DND-41 (cell line): ENCODE results near the gene NCLN.

ENCODE experiments used
- ATAC-seq: fragments of 200-7000 bp; cut with Tn5 transposase; 3 replicates; pipeline ENCODE4 v1.9.1; 2021; ENCODE audit warnings: low read depth; ENCODE audit not compliant: insufficient read depth
- DNase-seq: peaks from one replicate; pipeline ENCODE4 v3.0.0-alpha.2; 2020
- H2AFZ ChIP-seq: 2 replicates; pipeline ENCODE4 v1.6.0; 2012; ENCODE audit warnings: low read depth, low read length
- H3K27ac ChIP-seq: 2 replicates; pipeline ENCODE4 v1.5.1; 2012; ENCODE audit warnings: low read length, inconsistent platforms
- H3K27me3 ChIP-seq: fragments of 200-600 bp; sonication (generic); 2 replicates; pipeline ENCODE4 v1.6.0; 2012; ENCODE audit warnings: low read length, mild to moderate bottlenecking, inconsistent platforms; ENCODE audit not compliant: insufficient read depth, poor library complexity
- H3K36me3 ChIP-seq: 2 replicates; pipeline ENCODE4 v1.5.1; 2012; ENCODE audit warnings: low read length, inconsistent platforms; ENCODE audit not compliant: insufficient read depth
- H3K4me1 ChIP-seq: 2 replicates; pipeline ENCODE4 v1.5.1; 2012; ENCODE audit warnings: mild to moderate bottlenecking, low read length; ENCODE audit not compliant: insufficient read depth
- H3K4me2 ChIP-seq: 2 replicates; pipeline ENCODE4 v1.6.0; 2012; ENCODE audit warnings: mild to moderate bottlenecking, moderate library complexity, low read length, inconsistent platforms; ENCODE audit not compliant: insufficient read depth
- H3K4me3 ChIP-seq, 2 experiments: fragments of 200-600 bp in 1 of 2; shearing (Covaris generic) in 1 of 2; 2 replicates each; pipeline ENCODE4 v1.5.1; 2012 to 2016; ENCODE audit warnings: inconsistent platforms in 2 of 2, low read length in 2 of 2, mild to moderate bottlenecking in 2 of 2, low read depth in 1 of 2, moderate library complexity in 1 of 2
- H3K79me2 ChIP-seq: 2 replicates; pipeline ENCODE4 v1.6.0; 2012; ENCODE audit warnings: low read length, inconsistent platforms; ENCODE audit not compliant: insufficient read depth
- H3K9ac ChIP-seq: 2 replicates; pipeline ENCODE4 v1.6.0; 2012; ENCODE audit warnings: low read depth, mild to moderate bottlenecking, inconsistent platforms, low read length, moderate library complexity
- H3K9me3 ChIP-seq: 2 replicates; pipeline ENCODE4 v1.5.1; 2012; ENCODE audit warnings: low read length, moderate library complexity, mild to moderate bottlenecking, inconsistent platforms; ENCODE audit not compliant: insufficient read depth, severe bottlenecking
- H4K20me1 ChIP-seq: 2 replicates; pipeline ENCODE4 v1.6.0; 2012; ENCODE audit warnings: low read length; ENCODE audit not compliant: insufficient read depth
- EZH2 ChIP-seq: IDR thresholded peaks from 3 replicates; pipeline ENCODE4 v1.6.1; 2012; ENCODE audit warnings: borderline replicate concordance, low read depth, mild to moderate bottlenecking, moderate library complexity, low read length, inconsistent platforms; ENCODE audit not compliant: severe bottlenecking
- TF ChIP-seq, protein P1 (sequence below): IDR thresholded peaks from 2 replicates; pipeline ENCODE4 v1.5.1; 2012; ENCODE audit warnings: borderline replicate concordance, low read length, moderate library complexity, mild to moderate bottlenecking; ENCODE audit not compliant: poor library complexity, severe bottlenecking; ENCODE audit errors: extremely low read depth

NCLN gene

GRCh38 chr19:3187662-3188511, 2.2 kb downstream of the NCLN start:
- Histone ChIP-seq H3K27me3 (no peaks in the 10 kb centered on the region), H3K79me2 (peaks cover 91% of the 10 kb centered on the region), H2AFZ (no peak overlapping the region), H4K20me1 (peaks cover 84% of the 10 kb centered on the region), H3K27ac (peak overlapping the region; percentile 70), H3K4me3 (peak overlapping the region in 1 of 2 experiments; percentile 93; a peak in 2 of 4 replicates), H3K4me1 (peaks cover 59% of the 10 kb centered on the region), H3K9ac (peak overlapping the region; percentile 92), H3K36me3 (peaks cover 64% of the 10 kb centered on the region), H3K4me2 (peak overlapping the region; percentile 96), H3K9me3 (no peaks in the 10 kb centered on the region)
- ATAC-seq, result no peak
- TF ChIP-seq, protein P1, sequence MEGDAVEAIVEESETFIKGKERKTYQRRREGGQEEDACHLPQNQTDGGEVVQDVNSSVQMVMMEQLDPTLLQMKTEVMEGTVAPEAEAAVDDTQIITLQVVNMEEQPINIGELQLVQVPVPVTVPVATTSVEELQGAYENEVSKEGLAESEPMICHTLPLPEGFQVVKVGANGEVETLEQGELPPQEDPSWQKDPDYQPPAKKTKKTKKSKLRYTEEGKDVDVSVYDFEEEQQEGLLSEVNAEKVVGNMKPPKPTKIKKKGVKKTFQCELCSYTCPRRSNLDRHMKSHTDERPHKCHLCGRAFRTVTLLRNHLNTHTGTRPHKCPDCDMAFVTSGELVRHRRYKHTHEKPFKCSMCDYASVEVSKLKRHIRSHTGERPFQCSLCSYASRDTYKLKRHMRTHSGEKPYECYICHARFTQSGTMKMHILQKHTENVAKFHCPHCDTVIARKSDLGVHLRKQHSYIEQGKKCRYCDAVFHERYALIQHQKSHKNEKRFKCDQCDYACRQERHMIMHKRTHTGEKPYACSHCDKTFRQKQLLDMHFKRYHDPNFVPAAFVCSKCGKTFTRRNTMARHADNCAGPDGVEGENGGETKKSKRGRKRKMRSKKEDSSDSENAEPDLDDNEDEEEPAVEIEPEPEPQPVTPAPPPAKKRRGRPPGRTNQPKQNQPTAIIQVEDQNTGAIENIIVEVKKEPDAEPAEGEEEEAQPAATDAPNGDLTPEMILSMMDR, result no peak
- no peak for TF ChIP-seq EZH2
- DNase-seq, result no peak

DNA sequence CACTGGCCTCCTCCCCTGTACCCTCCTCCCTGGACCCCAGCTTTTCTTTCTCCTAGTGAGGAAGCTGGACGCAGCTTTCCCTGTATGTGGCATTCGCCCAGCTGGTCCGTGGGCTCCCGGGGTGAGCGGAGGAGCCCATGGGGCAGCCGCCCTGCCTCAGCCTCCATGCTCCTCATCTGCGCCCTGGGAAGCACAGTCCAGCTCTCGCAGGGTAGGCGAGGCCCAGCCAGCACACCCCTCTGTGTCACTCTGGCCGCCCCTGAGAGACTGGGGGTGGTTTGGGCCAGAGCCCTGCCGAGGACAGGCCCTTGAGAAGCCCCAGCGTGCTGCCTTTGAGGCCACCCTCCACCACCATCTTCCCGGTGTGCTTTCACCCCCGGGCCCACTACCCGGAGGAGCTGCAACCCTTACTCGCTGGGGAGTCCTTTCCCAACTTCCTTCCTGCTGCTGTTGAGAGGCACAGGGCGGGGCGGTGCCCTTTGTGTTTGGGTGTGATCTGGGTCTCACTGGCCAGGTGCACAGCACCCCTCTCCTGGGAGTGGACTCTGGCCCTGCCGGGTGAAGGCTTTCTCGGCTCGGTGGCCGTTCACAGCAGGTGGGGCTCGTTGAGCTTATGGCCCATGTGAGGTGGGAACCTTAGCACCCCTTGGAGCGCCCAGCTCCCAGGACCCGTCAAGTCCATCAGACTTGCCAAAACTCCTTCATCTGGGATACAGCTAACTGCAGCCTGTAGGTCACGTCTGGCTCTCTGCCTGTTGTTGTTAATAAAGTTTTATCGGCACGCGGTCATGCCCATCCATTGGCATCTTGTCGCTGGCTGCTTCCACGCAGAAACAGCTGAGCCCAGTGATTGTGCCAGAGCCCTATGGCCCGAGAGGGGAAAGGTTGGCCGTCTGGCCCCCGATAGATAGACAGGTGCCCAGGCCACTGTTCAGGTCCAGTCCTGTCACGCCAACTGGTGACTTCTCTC, 3.2 kb downstream of the NCLN start:
- peaks cover 51% of the 10 kb centered on the region for H3K4me1 ChIP-seq
- peaks cover 69% of the 10 kb centered on the region for H3K36me3 ChIP-seq
- ATAC-seq (no peak), DNase-seq (no peak)
- peak overlapping the region; percentile 92; the same call in 1 of the 2 replicates for H3K9ac ChIP-seq
- TF ChIP-seq EZH2, result no peak
- TF ChIP-seq, protein P1, result no peak
- H4K20me1 ChIP-seq, result peaks cover 87% of the 10 kb centered on the region
- H3K79me2 ChIP-seq, result peaks cover 90% of the 10 kb centered on the region
- no peak overlapping the region for H2AFZ ChIP-seq
- no peaks in the 10 kb centered on the region for H3K9me3 ChIP-seq
- H3K4me2 ChIP-seq, result peak overlapping the region; percentile 96
- H3K27ac ChIP-seq, result no peak overlapping the region
- H3K4me3 ChIP-seq, result no peak overlapping the region
- no peaks in the 10 kb centered on the region for H3K27me3 ChIP-seq

DNA sequence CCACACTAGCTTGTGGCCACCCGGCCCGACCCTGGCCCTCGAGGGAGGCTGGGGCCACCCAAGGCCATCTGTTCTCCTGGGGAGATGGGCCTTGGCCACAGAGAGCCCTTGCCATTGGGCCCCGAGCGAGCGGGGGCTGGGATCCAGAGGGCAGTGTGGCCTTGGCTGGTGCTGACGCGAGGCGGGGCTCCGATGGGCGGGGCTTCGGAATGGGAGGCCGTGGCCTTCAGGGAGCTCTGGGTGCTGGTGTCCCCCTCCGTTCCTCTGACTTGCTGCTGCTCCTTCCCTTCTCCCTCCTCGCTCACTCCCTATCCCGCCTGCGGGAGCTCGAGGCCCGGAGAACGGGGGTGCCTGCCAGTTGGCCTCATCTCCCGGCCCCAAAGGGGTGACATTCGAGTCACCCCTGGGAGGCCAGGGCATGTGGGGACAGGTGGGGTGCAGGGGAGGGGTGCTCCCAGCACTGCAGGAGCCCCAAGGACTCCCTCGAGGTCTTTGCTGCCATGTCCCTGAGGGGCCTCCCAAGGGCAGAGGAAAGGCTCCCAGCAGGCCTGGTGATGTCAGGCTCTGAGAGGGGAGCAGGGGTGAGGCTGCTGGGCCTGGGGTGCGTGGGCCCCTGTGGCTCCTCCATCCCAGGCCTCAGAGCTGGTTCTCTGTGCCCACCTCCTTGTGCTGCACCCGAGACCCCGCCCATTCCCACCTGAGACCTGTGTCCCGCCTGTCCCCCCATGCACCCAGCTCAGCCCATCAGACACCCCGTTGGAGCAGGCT, 4.2 kb downstream of the NCLN start:
- H4K20me1 ChIP-seq, result peaks cover 78% of the 10 kb centered on the region
- DNase-seq, result no peak
- H3K36me3 ChIP-seq, result peaks cover 73% of the 10 kb centered on the region
- no peak overlapping the region for H3K4me3 ChIP-seq
- H3K4me1 ChIP-seq, result peaks cover 41% of the 10 kb centered on the region
- no peak for ATAC-seq
- H3K4me2 ChIP-seq, result peak overlapping the region; percentile 96
- no peaks in the 10 kb centered on the region for H3K27me3 ChIP-seq
- H2AFZ ChIP-seq, result no peak overlapping the region
- peaks cover 87% of the 10 kb centered on the region for H3K79me2 ChIP-seq
- TF ChIP-seq, protein P1, result no peak
- no peak for TF ChIP-seq EZH2
- no peak overlapping the region for H3K27ac ChIP-seq
- H3K9ac ChIP-seq, result no peak overlapping the region
- no peaks in the 10 kb centered on the region for H3K9me3 ChIP-seq
